BJ (cell line): ENCODE measurements around the gene MRPS18C. TPM values are rescaled to one million over a fixed set of nuclear protein-coding genes. Genes with fewer than 3 reads are reported as not detected.
A peak's percentile ranks its signal among the peaks of the same experiment; 100 is the strongest.

Experiments
- CTCF ChIA-PET: fragments of 350-600 bp; formaldehyde crosslinking; extraction: SDS; loops from one replicate; lab custom pipeline; 2021; ENCODE audit warnings: antibody characterized with exemption, inconsistent platforms; lab: Yijun Ruan, JAX
- POLR2A ChIA-PET: fragments of 300-600 bp; sonication (Branson Sonifier 250); formaldehyde crosslinking; extraction: SDS; loops from one replicate; lab custom pipeline; 2021; ENCODE audit warnings: antibody characterized with exemption; lab: Charles Lee
- DNase-seq: peaks from one replicate; pipeline ENCODE4 v3.0.0-alpha.2; 2011; ENCODE audit warnings: low read depth
- H3K27me3 ChIP-seq: 2 replicates; pipeline ENCODE4 v1.6.0; 2011; ENCODE audit warnings: low read length; ENCODE audit not compliant: control insufficient read depth, insufficient read depth
- H3K36me3 ChIP-seq: 2 replicates; pipeline ENCODE4 v1.5.1; 2011; ENCODE audit warnings: low read length; ENCODE audit not compliant: control insufficient read depth, insufficient read depth
- H3K4me3 ChIP-seq: 2 replicates; pipeline ENCODE4 v1.5.1; 2011; ENCODE audit warnings: low read depth, mild to moderate bottlenecking, control low read depth, low read length
- polyA plus RNA-seq: library from polyadenylated mRNA; depleted of rRNA; stranded (reverse); fragments of >200 nt; gene quantifications from 2 replicates; pipeline ENCODE4 v1.2.3, GENCODE V29; 2011
- TF ChIP-seq, protein P1 (sequence below): IDR thresholded peaks from 2 replicates; pipeline ENCODE4 v1.5.1; 2011; ENCODE audit warnings: low read depth, mild to moderate bottlenecking, control low read depth, inconsistent platforms, low read length, moderate library complexity; ENCODE audit not compliant: insufficient read depth

The MRPS18C gene
- polyA plus RNA-seq, 1 experiment = 16.4 TPM

DNA sequence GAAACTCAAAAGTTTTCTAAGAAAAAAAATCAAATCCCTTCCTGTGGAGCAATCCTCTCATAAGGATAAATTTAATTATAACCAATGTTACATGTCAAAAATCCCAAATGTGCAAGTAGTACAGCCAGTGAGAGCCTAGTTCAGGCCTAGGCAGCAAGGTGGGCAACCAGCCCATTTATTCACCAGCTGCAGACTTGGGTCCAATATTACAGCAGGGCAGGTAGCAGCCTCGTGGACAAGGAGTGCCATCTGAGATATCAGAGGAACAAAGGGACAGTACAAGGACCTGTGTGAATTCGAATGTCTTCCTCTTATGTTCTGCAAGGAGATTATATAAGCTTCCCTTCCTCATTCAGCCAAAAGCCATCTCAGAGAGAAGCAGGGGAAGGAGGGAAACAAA is 6.8 kb upstream of the MRPS18C start:
- no peak overlapping the region for H3K4me3 ChIP-seq
- POLR2A ChIA-PET = no interaction called here
- no peaks in the 10 kb centered on the region for H3K27me3 ChIP-seq
- DNase-seq = no peak
- CTCF ChIA-PET = interaction anchor here (0.6 kb wide), 1 partner anchor 92 kb away, joined by 3 read pairs; no protein-coding TSS in a partner anchor
- 0 out of 2 replicates have a peak, but pooled peaks cover 1% of the 10 kb centered on the region for H3K36me3 ChIP-seq
- TF ChIP-seq, protein P1, sequence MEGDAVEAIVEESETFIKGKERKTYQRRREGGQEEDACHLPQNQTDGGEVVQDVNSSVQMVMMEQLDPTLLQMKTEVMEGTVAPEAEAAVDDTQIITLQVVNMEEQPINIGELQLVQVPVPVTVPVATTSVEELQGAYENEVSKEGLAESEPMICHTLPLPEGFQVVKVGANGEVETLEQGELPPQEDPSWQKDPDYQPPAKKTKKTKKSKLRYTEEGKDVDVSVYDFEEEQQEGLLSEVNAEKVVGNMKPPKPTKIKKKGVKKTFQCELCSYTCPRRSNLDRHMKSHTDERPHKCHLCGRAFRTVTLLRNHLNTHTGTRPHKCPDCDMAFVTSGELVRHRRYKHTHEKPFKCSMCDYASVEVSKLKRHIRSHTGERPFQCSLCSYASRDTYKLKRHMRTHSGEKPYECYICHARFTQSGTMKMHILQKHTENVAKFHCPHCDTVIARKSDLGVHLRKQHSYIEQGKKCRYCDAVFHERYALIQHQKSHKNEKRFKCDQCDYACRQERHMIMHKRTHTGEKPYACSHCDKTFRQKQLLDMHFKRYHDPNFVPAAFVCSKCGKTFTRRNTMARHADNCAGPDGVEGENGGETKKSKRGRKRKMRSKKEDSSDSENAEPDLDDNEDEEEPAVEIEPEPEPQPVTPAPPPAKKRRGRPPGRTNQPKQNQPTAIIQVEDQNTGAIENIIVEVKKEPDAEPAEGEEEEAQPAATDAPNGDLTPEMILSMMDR = no peak

DNA sequence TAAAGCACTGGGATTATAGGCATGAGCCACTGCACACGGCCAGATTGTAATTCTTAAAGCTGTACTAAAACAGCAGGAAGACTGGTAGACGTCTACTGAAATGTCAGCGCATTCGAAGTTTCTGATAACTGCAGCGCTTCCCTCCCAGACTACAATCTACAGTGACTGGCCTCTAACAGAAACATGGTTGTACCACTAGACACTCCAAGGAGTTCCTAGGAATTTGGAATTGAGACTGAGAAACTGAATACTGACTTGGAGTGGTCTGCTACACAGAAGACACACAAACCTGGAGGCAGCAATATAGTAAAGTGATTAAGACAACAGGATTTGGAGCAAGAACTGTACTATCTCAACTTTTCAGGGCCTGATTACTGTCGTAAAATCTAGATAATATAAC is 1.2 kb upstream of the MRPS18C start:
- no peaks in the 10 kb centered on the region for H3K27me3 ChIP-seq
- DNase-seq = no peak
- ChIA-PET POLR2A (no interaction called here), CTCF (interaction anchor here (0.7 to 2.0 kb wide), 6 partner anchors 9 to 92 kb away, joined by 3 to 10 read pairs (median 3); no protein-coding TSS in a partner anchor)
- H3K36me3 ChIP-seq = 0 out of 2 replicates have a peak, but pooled peaks cover 1% of the 10 kb centered on the region
- H3K4me3 ChIP-seq = peak overlapping the region; percentile 84
- TF ChIP-seq, protein P1 = no peak

DNA sequence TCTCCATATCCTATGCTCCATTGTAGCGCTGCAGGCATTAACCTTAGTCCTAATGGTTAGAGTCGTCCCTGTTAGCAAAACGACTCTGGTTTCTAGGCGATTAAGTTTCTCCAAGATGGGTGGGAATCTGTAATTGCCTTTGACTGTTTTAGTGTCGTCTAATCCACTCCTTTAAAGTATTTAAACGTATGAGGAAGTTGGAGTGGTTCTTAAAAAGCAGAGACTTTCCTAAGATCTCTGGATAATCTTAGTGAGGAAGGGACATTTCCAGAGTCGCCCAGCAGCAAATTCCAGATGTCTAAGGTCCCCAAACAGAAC is 285 bp downstream of the MRPS18C start:
- DNase-seq = no peak
- peaks cover 4% of the 10 kb centered on the region; the same call in 1 of the 2 replicates for H3K36me3 ChIP-seq
- H3K27me3 ChIP-seq = no peaks in the 10 kb centered on the region
- CTCF ChIA-PET = interaction anchor here (1.7 to 2.0 kb wide), 2 partner anchors 11 to 94 kb away, joined by 7 to 10 read pairs; no protein-coding TSS in a partner anchor
- H3K4me3 ChIP-seq = peak overlapping the region; percentile 84
- TF ChIP-seq, protein P1 = no peak
- POLR2A ChIA-PET = no interaction called here

DNA sequence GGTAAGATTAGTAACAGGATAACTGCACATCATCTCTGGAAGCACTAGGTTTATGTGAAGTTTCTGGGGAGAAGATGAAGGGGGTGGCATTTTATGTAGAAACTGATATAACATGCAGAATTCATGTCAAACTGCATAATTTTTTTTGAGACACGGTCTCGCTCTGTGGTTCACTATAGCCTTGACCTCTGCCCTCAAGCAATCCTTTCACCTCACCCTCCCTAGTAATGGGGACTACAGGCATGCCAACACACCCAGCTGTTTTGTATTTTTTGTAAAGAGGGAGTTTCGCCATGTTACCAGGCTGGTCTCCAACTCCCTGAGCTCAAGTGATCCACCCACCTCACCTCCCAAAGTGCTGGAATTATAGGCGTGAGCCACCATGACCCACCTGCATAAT is 17.6 kb downstream of the MRPS18C start:
- POLR2A ChIA-PET = no interaction called here
- no peaks in the 10 kb centered on the region for H3K27me3 ChIP-seq
- CTCF ChIA-PET = no interaction called here
- DNase-seq = no peak
- TF ChIP-seq, protein P1 = no peak
- H3K4me3 ChIP-seq = no peak overlapping the region
- H3K36me3 ChIP-seq = no peaks in the 10 kb centered on the region; the same call in 1 of the 2 replicates

DNA sequence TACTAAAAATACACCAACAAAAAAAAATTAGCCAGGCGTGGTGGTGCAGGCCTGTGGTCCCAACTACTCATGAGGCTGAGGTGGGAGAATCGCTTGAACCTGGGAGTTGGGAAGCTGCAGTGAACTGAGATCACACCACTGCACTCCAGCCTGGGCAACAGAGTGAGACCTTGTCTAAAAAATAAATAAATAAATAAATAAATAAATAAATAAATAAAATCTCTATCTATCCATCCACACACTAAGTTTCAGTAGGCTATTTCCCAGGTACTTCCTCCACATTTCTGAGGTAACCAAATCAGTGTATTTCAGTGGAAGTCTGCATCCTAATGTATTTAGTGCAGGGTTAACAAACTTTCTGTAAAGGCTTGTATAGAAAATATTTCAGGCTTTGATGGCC is 18.1 kb downstream of the MRPS18C start:
- H3K36me3 ChIP-seq = no peaks in the 10 kb centered on the region; the same call in 1 of the 2 replicates
- TF ChIP-seq, protein P1 = no peak
- DNase-seq = no peak
- ChIA-PET POLR2A (interaction anchor here (0.7 kb wide), 1 partner anchor 1004 kb away, joined by 6 read pairs; no protein-coding TSS in a partner anchor), CTCF (no interaction called here)
- no peak overlapping the region for H3K4me3 ChIP-seq
- no peaks in the 10 kb centered on the region for H3K27me3 ChIP-seq
